GM18505 (cell line): ENCODE measurements around the gene DENND1A.

ENCODE experiments used
- ATAC-seq: cut with Tn5 transposase; IDR thresholded peaks from one replicate; pipeline ENCODE4 v1.9.1; 2021; ENCODE audit not compliant: unreplicated experiment
- POLR2A ChIP-seq: IDR thresholded peaks from 4 replicates; pipeline ENCODE4 v1.6.1; 2011; ENCODE audit warnings: borderline replicate concordance; ENCODE audit not compliant: insufficient read depth, insufficient read length; ENCODE audit errors: extremely low read depth

Gene DENND1A

DNA sequence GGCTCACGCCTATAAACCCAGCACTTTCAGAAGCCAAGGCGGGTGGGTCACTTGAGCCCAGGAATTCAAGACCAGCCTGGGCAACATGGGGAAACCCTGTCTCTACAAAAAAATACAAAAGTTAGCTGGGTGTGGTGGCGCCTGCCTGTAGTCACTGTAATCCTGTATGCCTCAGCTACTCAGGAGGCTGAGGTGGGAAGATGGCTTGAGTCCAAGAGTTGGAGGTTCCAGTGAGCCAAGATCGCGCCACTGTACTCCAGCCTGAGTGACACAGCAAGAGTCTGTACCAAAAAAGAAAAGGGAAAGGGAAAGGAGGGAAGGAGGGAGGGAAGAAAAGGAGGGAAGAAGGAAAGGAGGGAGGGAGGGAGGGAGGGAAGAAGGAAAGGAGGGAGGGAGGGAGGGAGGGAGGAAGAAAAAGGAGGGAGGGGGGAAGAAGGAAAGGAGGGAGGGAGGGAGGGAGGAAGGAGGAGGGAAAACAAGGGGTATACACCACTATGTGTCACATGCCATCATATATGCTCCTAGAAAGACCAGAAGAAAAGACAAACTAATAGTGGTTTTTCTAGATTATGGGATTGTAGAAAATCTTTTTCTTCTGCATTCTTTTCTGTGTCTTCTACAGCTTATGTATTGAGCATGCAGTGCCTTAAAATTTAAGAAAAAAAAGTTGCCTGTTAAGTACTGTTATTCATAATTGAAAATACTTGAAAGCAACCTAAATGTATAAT is 240.1 kb downstream of the DENND1A start:
- no peak for ATAC-seq
- TF ChIP-seq POLR2A, result no peak

DNA sequence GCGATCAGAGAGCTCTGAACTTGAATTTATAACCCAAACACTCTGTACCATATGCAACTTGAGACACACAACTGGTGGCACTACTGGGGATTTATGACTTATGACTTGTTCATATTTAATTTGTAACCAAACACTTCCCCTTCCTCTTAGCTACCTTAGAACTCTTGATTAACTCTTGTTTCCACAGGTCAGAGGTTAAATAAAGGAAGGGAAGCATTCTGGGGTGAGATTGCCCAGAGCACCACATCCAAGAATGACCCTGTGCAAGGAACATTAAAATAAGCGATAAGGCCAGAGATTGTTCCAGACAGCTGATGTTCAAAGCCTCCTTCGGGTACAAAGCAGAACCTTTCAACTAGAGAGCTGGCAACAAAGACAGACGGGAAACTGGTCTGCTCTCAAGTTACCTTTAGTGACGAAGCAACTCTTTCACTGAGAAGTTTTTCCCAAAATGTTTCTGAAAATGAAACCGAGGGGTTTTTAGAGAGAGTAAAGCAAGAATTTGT is 242.6 kb downstream of the DENND1A start:
- TF ChIP-seq POLR2A, result no peak
- no peak for ATAC-seq

DNA sequence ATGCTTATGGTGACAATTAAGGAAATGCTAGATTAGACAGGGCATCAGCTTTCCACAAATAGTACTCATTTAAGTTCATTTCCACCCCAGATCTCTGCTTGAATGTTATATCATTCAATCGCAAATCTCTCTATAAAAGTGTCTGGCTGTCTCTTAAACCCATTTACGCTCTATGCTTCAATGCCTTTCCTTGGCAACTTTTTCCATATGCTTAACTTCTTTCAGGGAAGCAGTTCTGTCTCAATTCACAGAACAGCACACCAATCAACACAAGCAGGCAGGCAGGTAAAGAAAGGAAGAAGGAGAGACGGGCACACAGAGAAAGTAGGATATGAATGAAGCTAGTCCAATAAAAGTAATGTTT is 243.1 kb downstream of the DENND1A start:
- no peak for TF ChIP-seq POLR2A
- no peak for ATAC-seq

DNA sequence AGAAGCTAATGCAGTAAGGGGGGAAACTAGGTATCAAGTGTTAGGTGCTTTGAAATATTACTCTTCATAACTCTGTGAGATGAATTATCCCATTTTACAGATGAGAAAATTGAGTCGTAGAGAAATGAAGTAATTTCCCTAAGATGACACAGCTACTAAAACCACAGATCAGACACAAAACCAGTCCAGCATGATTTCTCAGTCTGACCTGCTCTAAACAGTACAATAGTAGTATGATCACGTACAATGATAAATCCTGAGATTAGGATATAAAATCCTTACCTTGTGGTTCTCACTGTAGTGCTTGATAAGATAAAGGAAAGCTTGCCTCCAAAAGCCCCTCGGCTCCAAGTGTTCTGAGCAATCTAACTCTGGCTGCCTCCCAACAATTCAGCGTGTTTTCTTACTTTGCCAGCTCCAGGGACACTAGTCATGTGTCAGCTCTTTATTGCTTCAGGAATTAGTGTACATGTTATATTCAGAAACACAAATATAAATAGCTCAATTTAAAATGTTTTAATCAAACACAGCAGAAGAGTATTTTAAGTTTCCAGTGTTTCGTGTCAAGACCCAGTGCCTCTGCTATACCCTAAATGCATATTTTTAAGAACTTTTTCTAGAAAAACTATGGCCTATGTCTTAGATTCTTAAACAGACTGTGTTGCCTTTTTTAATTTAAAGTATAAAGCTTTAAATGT is 243.6 kb downstream of the DENND1A start:
- ATAC-seq, result no peak
- no peak for TF ChIP-seq POLR2A

DNA sequence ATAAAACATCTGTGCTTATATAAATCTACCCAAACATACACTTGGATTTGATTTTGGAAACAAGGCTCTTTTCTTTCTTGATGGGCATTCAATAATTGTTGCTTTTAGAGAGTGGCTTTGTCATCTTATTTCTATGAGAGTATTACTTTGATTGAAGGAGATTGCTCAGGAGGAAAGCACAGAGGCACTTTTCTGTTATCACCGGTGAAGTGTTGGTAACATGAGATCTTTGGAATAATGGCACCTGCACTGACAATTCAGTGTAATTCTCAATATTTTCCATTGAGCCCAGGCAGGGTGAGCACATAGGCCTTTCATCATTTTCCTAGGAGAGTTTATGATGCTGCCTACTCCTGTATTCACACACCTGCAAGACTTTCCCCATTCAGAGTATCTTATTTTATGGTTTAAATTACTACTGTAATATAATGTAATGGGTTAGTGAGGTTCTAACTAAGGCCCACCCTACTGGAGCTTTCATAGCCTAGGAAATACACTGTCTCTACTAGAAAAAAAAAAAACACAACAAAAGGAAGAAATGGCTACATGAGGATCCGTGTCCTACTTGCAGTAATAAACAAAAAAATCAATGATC is 244.3 kb downstream of the DENND1A start:
- TF ChIP-seq POLR2A, result no peak
- ATAC-seq, result no peak

DNA sequence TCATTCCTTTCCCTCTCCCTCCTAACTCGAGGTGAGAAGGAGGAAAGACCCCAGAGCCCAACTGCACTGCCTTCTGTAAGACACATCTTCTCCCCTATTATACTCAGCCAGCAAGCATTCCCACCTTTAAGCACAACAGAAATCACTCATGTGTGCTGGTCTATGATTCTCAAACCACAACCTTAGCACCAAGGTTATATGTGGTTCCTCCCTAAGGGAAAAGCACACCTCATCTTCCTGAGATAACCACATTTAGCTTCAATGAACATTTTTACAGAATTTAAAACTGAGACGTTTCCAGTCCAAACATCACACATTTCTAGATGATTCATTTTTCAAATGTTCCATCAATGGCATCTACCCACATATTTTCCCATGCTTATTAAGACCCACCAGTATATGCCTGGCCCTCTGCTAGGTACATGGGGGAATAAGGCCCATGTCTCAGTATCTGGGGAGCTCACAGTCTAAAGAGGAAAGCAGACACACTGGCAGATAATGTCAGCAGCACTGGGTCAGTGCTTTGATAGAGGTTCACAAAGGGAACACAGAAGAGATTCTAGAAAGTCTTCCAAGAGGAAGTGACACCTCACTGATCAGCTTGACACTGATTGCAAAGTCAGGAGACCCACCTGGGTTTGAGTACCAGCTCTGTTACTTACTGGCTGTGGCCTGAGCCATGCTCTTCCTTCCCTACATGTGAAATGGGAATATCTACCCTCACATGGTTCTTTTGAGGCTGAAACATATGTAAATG is 245.4 kb downstream of the DENND1A start:
- no peak for TF ChIP-seq POLR2A
- ATAC-seq, result no peak

DNA sequence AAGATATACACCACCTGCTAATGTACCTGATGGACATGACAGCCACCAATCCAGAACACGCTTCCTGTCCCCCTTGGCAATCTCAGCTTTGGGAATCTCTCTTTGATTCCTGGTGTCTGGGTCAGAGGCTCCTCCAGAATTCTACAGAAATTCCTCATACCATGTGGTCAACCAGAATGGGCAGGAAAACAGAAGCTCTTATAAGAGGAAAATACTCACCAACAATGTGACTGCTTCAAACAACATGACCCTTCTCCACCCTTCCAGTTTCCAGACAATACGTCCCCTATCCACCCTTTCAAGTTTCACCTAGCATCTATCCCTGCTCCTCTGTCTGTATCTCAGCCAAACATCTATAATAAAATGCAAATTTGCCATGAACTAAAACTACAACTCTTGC is 247.2 kb downstream of the DENND1A start:
- ATAC-seq, result no peak
- no peak for TF ChIP-seq POLR2A

DNA sequence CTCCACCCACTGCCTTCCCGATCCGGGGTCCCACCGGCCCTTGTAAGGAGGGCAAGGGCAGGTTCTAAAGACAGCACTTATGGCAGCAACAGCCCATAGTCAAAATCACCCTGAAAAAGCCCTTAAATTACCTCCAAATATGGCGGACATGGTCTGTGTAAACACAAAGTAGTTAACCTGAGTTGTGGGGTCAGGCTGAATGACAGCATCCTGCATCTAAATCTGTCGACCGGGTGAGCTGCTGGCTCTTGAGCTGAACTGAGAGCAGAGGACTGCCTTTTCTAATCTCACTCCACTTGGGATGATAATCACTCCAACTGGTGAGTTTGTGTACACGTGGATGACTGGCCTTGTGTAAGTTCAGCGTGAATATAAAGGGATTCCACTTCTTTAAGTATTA is 249.6 kb downstream of the DENND1A start:
- ATAC-seq, result no peak
- TF ChIP-seq POLR2A, result no peak

DNA sequence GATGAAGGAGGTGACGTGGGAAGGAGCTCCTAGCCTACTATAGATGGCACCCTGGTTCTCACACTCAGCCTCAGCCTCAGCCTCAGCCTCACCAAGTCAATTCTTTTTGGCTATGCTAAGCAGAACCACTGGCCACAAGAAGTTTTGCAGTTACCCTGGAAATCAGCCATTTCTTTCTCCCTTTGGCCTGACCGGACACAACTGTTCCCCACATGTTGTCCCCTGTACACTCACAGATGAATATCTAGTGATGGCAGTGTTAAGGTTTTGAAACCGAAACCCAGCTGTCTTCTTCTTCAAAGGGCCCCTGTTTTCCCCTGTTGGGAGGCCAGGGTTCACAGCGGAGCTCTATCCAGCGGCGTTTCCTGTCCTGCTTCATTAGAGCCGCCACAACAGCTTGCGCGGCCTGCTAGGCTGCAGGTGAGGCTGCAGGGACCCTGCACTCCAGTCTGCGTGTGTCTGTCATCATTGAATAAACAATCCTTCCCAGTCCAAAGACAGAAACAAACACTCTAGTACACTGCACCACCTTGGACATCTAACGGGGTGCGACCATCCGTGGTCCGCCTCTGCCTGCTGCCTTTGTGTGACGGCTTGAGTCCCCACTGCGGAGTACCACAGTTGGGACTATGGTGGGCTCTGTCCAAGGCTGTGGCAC is 250.5 kb downstream of the DENND1A start:
- peak; percentile 31 for TF ChIP-seq POLR2A
- peak; percentile 90 for ATAC-seq

DNA sequence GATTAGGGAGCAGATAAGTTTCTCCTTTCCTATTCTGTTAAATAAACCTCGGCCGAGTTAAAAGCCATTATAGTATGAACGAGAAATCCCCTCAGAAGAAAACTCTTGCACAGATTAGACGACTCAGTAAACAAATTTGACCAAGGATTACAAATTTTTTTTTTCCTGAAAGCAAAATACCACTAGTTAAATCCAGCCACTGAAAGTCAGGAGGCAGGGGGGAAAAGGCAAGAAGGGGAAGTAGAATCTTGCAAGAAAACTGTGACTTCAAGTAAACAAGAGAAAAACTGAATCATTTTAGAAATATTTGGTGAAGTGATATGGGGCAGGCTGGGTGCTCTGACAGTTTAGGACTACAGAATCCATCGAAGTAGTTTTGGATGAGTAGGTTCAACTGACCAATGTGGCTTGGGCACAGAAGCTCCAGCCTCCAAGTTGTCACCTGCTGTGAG is 251.0 kb downstream of the DENND1A start:
- TF ChIP-seq POLR2A, result no peak
- ATAC-seq, result no peak

DNA sequence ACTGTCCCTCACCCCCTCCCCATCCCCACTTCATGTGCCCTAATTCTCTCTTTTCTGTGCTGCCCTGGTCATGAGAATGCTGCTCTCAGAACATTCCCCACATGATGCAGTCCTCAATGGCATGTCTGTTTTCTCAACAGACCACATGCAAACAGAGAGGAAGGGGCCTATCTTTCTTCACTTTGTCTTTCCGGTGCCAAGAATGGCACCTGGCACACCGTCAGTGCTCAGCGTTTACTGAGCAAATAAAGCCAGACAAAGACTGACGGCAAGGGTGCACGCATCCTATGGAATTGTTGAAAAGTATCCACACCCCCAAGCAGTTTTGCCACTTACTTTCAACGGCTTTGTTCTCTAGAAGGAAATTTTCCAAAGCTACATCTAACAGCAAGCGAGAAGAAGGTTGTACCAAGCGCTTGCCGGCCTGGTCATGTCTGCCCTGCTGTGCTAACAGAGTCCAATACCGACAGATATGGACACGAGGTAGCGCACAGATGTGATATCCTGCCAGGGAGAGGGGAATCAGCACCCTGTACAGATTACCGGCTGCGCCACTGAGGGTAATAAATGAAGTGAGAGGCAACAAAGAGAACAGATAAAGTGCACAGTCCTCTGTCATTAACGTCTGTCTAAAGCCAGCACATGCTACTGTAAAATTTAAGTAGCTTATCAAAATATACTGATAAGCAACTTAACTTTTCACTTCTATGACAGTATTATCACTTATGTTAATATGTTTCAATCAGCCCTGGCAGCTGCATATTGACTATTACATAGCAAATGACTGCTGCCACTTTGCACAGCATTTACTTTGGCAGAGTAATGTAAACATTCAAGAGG is 251.7 kb downstream of the DENND1A start:
- ATAC-seq, result no peak

DNA sequence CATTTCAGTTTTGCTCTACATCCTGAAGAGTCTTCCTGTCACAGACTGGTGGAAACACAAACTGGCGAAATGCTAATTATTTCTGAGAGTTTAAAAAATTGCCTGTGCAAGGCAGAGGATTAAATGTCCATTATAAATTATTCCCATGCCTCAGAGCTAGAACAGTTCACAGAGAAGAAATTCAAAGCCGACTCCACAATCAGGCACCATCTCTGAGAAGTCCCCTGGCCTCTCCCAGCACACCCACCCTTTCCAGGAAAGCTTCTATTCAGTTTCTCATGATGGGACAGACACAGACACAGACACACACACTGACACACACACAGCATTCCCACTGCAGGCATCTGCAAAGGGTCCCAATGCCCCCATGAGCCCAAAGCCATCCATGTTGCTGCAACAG is 253.1 kb downstream of the DENND1A start:
- TF ChIP-seq POLR2A, result no peak
- ATAC-seq, result no peak

More for the DNA sequence above, 251.7 kb downstream of the DENND1A start:
- no peak for TF ChIP-seq POLR2A
